HG03060 (cell line): Measurements from ENCODE around the gene EPHA8.

ENCODE experiments used
- ATAC-seq: cut with Tn5 transposase; IDR thresholded peaks from one replicate; pipeline ENCODE4 v1.9.1; 2021; ENCODE audit warnings: low read depth, moderate number of reproducible peaks; ENCODE audit not compliant: unreplicated experiment

EPHA8 gene

GRCh38 chr1:22563671-22564602 lies 648 bp downstream of the EPHA8 start:
- no peak for ATAC-seq

- ATAC-seq = no peak
Measured at GRCh38 chr1:22566161-22566560, 2.9 kb downstream of the EPHA8 start.

GRCh38 chr1:22567197-22567596 lies 3.9 kb downstream of the EPHA8 start:
- no peak for ATAC-seq

DNA sequence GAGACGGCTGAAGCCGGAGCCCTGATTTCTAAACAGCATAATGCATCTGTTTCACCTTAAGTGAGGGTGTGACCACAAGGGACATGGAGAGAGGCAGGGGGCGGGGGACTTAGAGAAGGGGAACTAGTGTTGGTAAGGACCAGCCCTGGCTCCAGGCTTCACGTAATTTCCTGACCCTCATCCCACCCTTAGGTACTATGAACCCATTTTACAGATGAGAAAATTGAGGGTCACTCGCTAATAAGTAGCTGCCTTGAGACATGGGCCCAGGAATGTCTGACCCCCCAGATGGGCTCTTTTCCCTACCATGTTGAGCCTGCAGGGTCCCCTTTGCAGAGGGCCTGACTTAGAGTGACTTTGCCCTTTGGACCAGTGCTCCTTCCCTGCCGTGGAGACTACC lies 4.7 kb downstream of the EPHA8 start:
- ATAC-seq = no peak

DNA sequence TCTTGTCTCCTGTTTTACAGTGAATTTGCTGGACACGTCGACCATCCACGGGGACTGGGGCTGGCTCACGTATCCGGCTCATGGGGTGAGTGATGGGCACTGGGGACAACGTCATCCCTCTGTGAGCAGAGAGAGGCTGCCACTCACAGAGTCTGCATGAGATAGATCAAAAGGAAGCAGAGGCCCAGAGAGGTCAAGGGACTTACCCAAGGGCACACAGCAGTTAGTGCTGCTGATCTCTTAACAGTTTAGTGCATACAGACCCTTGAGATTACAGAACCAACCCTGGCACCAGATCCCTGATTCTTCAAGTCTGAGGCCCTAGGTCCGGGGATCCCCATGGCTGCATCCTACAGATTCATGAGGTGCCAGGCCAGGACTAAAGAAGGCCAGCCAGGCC lies 6.0 kb downstream of the EPHA8 start:
- ATAC-seq = no peak

DNA sequence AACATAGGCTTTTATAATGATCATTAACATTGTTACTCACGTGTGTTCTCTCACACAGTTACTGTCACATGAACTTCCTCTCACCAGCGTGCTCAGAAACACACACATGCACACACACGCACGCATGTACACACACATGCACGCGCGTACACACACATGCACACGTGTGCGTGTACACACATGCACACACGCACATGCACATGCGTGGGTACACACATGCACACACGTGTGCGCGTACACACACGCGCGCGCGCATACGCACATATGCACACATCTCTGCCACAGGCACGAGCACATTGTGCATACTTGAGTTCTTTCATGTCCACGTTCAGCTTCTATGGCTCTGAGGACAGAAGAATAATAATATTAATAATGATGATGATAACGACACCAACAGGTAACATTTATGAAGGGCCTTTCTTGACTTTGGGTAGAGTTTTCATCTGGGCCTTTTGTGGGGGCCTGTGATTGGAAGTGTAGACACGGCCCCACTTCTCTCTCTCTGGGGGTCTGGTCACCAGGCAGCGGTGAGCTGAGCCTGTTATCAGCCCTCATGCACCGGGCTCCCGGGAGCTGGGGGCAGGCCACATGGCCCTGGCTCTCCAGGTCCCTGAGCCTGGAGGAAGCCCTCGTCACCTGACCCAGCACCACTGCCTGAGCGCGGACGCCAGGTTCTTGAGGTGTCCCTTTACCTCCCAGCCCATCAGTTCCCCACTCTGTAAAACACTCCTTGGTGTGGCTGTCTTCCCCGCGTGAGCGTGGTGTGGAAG lies 7.0 kb downstream of the EPHA8 start:
- no peak for ATAC-seq

GRCh38 chr1:22572818-22573217 lies 9.5 kb downstream of the EPHA8 start:
- ATAC-seq = no peak

GRCh38 chr1:22573237-22573636 lies 9.9 kb downstream of the EPHA8 start:
- ATAC-seq = no peak

DNA sequence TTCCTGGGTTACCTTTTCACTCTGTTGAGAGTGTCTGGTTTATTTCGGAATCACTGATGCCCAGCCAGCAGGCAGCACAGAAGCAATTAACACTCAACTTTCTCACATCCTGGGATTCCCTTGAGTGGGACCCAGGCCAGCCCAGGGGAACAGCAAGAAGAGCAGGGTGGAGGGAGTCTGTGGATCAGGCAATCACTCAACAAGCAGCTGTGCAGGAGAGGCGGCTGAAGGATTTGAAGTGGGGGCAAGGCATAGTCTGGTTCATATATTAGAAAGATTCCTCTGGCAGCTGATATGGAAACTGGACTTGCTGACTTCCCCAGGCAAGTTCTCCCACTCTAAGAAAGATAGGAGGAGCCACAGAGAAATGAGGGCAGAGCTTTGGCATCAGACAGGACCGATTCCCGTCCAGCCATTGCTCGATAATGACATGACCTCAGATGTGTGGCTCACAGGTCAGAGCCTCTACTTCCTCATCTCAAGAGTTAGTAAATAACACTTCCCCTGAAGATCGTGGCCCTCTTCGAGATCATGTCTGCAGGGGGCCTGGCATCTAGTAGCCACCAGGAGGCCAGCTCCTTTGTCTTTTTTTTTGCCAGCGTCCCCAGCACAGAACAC lies 12.4 kb downstream of the EPHA8 start:
- ATAC-seq = no peak

DNA sequence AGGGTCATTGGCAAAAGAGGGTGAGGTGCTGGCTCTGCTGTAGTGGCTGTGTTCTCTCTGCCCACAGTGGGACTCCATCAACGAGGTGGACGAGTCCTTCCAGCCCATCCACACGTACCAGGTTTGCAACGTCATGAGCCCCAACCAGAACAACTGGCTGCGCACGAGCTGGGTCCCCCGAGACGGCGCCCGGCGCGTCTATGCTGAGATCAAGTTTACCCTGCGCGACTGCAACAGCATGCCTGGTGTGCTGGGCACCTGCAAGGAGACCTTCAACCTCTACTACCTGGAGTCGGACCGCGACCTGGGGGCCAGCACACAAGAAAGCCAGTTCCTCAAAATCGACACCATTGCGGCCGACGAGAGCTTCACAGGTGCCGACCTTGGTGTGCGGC lies 12.9 kb downstream of the EPHA8 start:
- ATAC-seq = no peak

- no peak for ATAC-seq
Measured at GRCh38 chr1:22576617-22577016, 13.3 kb downstream of the EPHA8 start.

DNA sequence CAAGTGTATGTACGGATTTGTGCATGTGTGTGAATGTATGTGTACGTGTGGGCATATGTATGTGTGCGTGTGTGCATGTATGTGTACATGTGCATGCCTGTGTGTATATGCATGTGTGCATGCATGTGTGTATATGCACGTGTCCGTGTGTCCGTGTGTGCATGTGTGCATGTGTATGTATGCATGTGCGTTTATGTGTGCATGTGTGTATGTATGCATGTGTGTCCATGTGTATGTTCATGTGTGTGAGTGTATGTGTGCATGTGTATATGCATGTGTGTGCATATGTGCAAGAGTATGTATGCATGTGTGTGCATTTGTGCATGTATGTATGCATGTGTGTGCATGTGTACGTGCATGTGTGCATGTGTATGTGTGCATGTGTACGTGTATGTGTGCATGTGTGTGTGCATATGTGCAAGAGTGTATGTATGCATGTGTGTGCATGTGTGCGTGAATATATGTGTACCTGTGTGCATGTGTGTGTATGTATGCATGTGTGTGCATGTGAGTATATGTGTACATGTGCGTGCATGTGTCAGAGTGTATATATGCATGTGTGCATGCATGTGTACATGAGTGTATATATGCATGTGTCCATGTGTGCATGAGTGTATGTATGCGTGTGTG lies 15.6 kb downstream of the EPHA8 start:
- no peak for ATAC-seq

- no peak for ATAC-seq
Measured at GRCh38 chr1:22579541-22580155, 16.4 kb downstream of the EPHA8 start.

DNA sequence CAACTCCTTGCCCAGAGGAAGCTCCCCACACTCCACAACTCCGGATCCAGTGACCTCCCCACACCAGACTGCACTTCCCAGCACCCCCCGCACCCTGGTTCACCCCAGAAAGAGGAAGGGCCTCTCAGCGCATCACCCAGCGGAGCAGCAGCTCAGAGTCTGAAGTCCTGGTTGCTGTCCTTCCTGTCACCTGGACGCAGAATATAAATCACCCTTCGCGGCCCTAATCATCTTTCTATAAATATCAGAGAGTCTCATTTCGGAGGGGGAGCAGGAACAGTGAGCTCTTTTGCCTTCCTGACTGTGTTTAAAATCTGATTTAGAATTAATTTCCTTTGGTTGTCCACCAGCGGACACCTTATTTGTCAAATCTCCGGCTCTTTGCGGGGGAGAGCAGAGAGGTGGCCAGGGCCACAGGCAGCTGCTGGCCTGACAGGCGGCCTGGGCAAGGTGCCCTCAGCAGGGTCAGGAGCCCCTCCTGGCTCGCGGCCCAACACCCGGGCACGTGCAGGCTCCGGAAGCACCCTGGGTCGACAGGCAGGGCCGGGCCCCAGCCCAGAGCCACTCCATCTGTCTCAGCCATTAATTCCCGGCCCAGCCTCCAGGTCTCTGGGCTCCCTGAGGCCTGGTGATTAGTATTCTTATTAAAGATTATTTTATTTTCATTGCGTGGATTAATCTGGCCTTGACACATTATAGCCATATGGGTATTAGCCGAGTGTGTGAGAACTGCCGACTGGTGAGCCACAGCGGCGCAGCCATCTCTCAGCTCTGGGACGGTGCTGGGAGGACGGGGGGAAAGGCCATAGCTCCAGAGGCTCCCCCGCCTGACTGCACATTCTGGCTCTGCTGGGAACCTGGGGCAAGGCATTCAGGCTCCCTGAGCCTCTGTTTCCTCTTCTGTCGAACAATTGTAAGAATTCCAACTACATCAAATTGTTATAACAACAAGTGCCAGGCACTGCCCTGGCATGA lies 19.7 kb downstream of the EPHA8 start:
- no peak for ATAC-seq

DNA sequence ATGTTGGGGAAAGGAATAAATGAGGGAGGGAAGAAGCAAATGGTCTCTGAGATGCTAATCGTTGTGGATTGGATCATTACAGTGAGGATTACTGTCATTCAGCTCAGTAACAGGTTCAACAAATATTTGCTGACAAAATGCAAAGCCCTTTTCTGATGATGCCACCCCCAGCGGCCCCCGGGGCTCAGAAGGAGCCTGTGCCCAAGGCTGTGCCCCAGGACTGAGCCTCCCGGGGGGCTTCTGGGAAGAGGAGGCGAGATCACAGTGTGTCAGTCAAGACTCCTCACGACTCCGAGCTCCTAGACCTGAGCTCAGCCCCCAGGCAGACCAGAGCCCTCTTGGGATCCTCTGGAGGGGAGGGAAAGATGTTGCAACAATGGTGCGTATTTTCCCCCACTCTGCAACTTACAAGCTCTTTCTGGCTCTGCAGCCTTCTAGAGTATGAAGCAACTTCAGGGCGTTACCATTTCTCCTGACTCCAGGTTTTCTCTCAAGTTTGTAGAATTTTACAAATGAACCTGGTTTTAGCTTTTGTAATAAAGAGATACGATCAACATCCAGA lies 20.8 kb downstream of the EPHA8 start:
- ATAC-seq = no peak

DNA sequence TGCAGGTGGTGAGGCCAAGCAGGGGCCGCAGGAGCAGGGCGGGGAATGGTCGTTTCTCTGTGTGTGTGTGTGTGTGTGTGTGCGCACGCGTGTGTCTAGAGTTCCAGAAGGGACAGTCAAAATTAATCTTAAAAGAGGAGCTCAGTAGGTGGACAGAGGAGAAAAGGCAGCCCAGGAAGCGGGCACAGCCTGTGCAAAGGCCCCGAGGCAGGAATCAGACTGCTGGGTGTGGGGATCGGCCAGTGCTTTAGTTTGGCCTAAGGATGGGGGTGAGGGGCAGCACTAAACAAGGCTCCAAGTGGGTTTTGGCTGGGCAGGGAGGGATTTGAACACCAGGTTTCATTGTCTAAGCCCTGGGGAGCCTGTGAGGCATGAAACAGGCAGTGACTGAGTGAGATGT lies 21.7 kb downstream of the EPHA8 start:
- no peak for ATAC-seq

GRCh38 chr1:22585471-22585870 lies 22.2 kb downstream of the EPHA8 start:
- no peak for ATAC-seq

GRCh38 chr1:22586356-22587130 lies 23.3 kb downstream of the EPHA8 start:
- ATAC-seq = no peak
